IMR-90 (cell line): ENCODE measurements around the gene ARHGAP19. TPM values are rescaled to one million over a fixed set of nuclear protein-coding genes. Genes with fewer than 3 reads are reported as not detected.

Experiments
- ATAC-seq: fragments of 200-7000 bp; cut with Tn5 transposase; 2 replicates; pipeline ENCODE4 v1.9.1; 2020; ENCODE audit warnings: low read depth, mild to moderate bottlenecking, moderate library complexity
- BruUV-seq: library from RNA; stranded (reverse); fragments of 400-500 nt; replicated peaks from 2 replicates; lab custom pipeline; 2021; lab: Mats Ljungman, UMichigan
- CTCF ChIA-PET: fragments of 300-600 bp; formaldehyde crosslinking; extraction: SDS; loops from one replicate; lab custom pipeline; 2021; ENCODE audit warnings: antibody characterized with exemption; lab: Yijun Ruan, JAX
- POLR2A ChIA-PET: fragments of 300-600 bp; sonication (Branson Sonifier 250); formaldehyde crosslinking; loops from one replicate; lab custom pipeline; 2022; ENCODE audit warnings: antibody characterized with exemption; ENCODE audit not compliant: unreplicated experiment; lab: Charles Lee
- DNase-seq: peaks from one replicate; pipeline ENCODE4 v3.0.0; 2013
- H2AFZ ChIP-seq: replicated peaks from 2 replicates; pipeline ENCODE3; 2013; ENCODE audit warnings: low read length, mild to moderate bottlenecking; ENCODE audit not compliant: poor library complexity
- H2AK5ac ChIP-seq: 2 replicates; pipeline ENCODE4 v1.6.1; 2013; ENCODE audit warnings: low read depth, low read length, inconsistent platforms
- H2AK9ac ChIP-seq: replicated peaks from 2 replicates; pipeline ENCODE3; 2013; ENCODE audit warnings: mild to moderate bottlenecking, low read depth, low read length, moderate library complexity; ENCODE audit not compliant: poor library complexity
- H2BK120ac ChIP-seq: 2 replicates; pipeline ENCODE4 v1.6.1; 2013; ENCODE audit warnings: low read depth, low read length, inconsistent platforms
- H2BK15ac ChIP-seq: 3 replicates; pipeline ENCODE4 v1.6.1; 2013; ENCODE audit warnings: low read depth, low read length, inconsistent platforms
- H2BK20ac ChIP-seq: 2 replicates; pipeline ENCODE4 v1.6.1; 2013; ENCODE audit warnings: low read depth, mild to moderate bottlenecking, inconsistent platforms, low read length, moderate library complexity
- H2BK5ac ChIP-seq: 2 replicates; pipeline ENCODE4 v1.6.1; 2013; ENCODE audit warnings: mild to moderate bottlenecking, low read depth, low read length, inconsistent platforms; ENCODE audit not compliant: poor library complexity, severe bottlenecking
- H3K14ac ChIP-seq: replicated peaks from 2 replicates; pipeline ENCODE4 v1.6.1; 2013; ENCODE audit warnings: low read depth, low read length, inconsistent platforms
- H3K18ac ChIP-seq: 2 replicates; pipeline ENCODE4 v1.6.1; 2013; ENCODE audit warnings: low read depth, low read length, control low read depth
- H3K23ac ChIP-seq: 2 replicates; pipeline ENCODE4 v1.6.1; 2013; ENCODE audit warnings: low read depth, low read length, inconsistent platforms
- H3K27ac ChIP-seq: 2 replicates; pipeline ENCODE4 v1.5.1; 2013; ENCODE audit warnings: mild to moderate bottlenecking, control low read depth, low read length; ENCODE audit not compliant: insufficient read depth
- H3K27me3 ChIP-seq: 2 replicates; pipeline ENCODE4 v1.6.1; 2013; ENCODE audit warnings: low read length; ENCODE audit not compliant: control insufficient read depth, insufficient read depth
- H3K36me3 ChIP-seq: 2 replicates; pipeline ENCODE4 v1.6.1; 2013; ENCODE audit warnings: low read length, mixed read lengths; ENCODE audit not compliant: control insufficient read depth, insufficient read depth
- H3K4ac ChIP-seq: 2 replicates; pipeline ENCODE4 v1.6.1; 2013; ENCODE audit warnings: low read depth, low read length, inconsistent platforms
- H3K4me1 ChIP-seq: 2 replicates; pipeline ENCODE4 v1.6.1; 2013; ENCODE audit warnings: low read length, mixed read lengths; ENCODE audit not compliant: control insufficient read depth, insufficient read depth
- H3K4me2 ChIP-seq: 2 replicates; pipeline ENCODE4 v1.6.1; 2013; ENCODE audit warnings: low read depth, mild to moderate bottlenecking, control low read depth, low read length, moderate library complexity
- H3K4me3 ChIP-seq: 2 replicates; pipeline ENCODE4 v1.5.1; 2013; ENCODE audit warnings: low read depth, mild to moderate bottlenecking, control low read depth, low read length, moderate library complexity; ENCODE audit not compliant: insufficient read depth
- H3K56ac ChIP-seq: 2 replicates; pipeline ENCODE4 v1.6.1; 2013; ENCODE audit warnings: low read length, inconsistent platforms; ENCODE audit not compliant: insufficient read depth; ENCODE audit errors: extremely low read depth
- H3K79me1 ChIP-seq, 2 experiments: 2 replicates each; pipeline ENCODE4 v1.6.1; 2013; ENCODE audit warnings: low read length in 2 of 2, inconsistent platforms in 1 of 2, low read depth in 1 of 2
- H3K9ac ChIP-seq: 2 replicates; pipeline ENCODE4 v1.6.1; 2013; ENCODE audit warnings: low read depth, low read length, control low read depth
- H3K9me1 ChIP-seq: 2 replicates; pipeline ENCODE4 v1.6.1; 2013; ENCODE audit warnings: low read length, inconsistent platforms; ENCODE audit not compliant: insufficient read depth
- H3K9me3 ChIP-seq: 2 replicates; pipeline ENCODE4 v1.6.1; 2013; ENCODE audit warnings: low read length; ENCODE audit not compliant: control insufficient read depth, insufficient read depth
- H4K20me1 ChIP-seq: 2 replicates; pipeline ENCODE4 v1.6.1; 2013; ENCODE audit warnings: low read length, inconsistent platforms; ENCODE audit not compliant: insufficient read depth
- H4K5ac ChIP-seq: 2 replicates; pipeline ENCODE4 v1.6.1; 2013; ENCODE audit warnings: mild to moderate bottlenecking, low read depth, low read length, control low read depth
- H4K8ac ChIP-seq, 2 experiments: 2 replicates each; pipeline ENCODE4 v1.6.1; 2013; ENCODE audit warnings: low read depth in 2 of 2, low read length in 2 of 2, control low read depth in 1 of 2, inconsistent platforms in 1 of 2
- H4K91ac ChIP-seq: 2 replicates; pipeline ENCODE4 v1.6.1; 2013; ENCODE audit warnings: low read depth, low read length, inconsistent platforms; ENCODE audit not compliant: insufficient read depth
- BHLHE40 ChIP-seq: fragments of 150-350 bp; IDR thresholded peaks from 2 replicates; pipeline ENCODE4 v1.6.1; 2016; ENCODE audit warnings: mild to moderate bottlenecking, low read depth, low read length
- CHD1 ChIP-seq: IDR thresholded peaks from 2 replicates; pipeline ENCODE4 v1.6.1; 2012; ENCODE audit warnings: low read depth, low read length, improper control_type of control experiment
- FOS ChIP-seq: fragments of 150-350 bp; IDR thresholded peaks from 2 replicates; pipeline ENCODE4 v1.6.1; 2016; ENCODE audit warnings: low read depth, low read length
- MXI1 ChIP-seq: IDR thresholded peaks from 2 replicates; pipeline ENCODE4 v1.6.1; 2012; ENCODE audit warnings: low read depth, mild to moderate bottlenecking, low read length, moderate library complexity, borderline replicate concordance
- RCOR1 ChIP-seq: IDR thresholded peaks from 2 replicates; pipeline ENCODE4 v1.6.1; 2012; ENCODE audit warnings: mild to moderate bottlenecking, low read length, improper control_type of control experiment; ENCODE audit not compliant: insufficient replicate concordance
- SMC3 ChIP-seq: fragments of 150-350 bp; IDR thresholded peaks from 2 replicates; pipeline ENCODE4 v1.6.1; 2016; ENCODE audit warnings: low read depth, mild to moderate bottlenecking, antibody characterized with exemption, low read length, moderate library complexity
- WGBS, 2 experiments: methylation state at CpG; one replicate each; pipeline versions ENCODE4 v1.1.5 to v1.1.7; 2013; ENCODE audit warnings: missing lambda C conversion rate in 2 of 2; ENCODE audit not compliant: insufficient read length in 1 of 2; ENCODE audit errors: extremely low coverage in 2 of 2; 5-methylcytosine and 5-hydroxymethylcytosine counted together
- dilution Hi-C: fragments of 300-500 bp; cut with HindIII; formaldehyde crosslinking; loops from one replicate; pipeline ENCODE4 v1.14.3; 2018; ENCODE audit warnings: low sequenced_read_pairs; ENCODE audit not compliant: unreplicated experiment
- in situ Hi-C: fragments of 300-500 bp; cut with MboI; formaldehyde crosslinking; loops from 3 replicates; pipeline ENCODE4 v1.14.3; 2019; ENCODE audit warnings: low sequenced_read_pairs, inconsistent platforms, mixed read lengths
- intact Hi-C: fragments of 100-400 bp; cut with micrococcal nuclease; formaldehyde crosslinking; loops from 2 replicates; pipeline ENCODE4 v1.10.0; 2022
- polyA plus RNA-seq, 3 experiments: library from polyadenylated mRNA; depleted of rRNA; stranded (reverse); fragments of >200 nt; gene quantifications; 2 replicates each; pipeline ENCODE4 v1.2.3, GENCODE V29; 2012; ENCODE audit warnings: low replicate concordance in 1 of 3
- total RNA-seq: library from RNA; depleted of rRNA; stranded (reverse); fragments of >200 nt; gene quantifications from 2 replicates; pipeline ENCODE4 v1.2.3, GENCODE V29; 2012
- TF ChIP-seq, protein P1 (sequence below): fragments of 150-350 bp; IDR thresholded peaks from 2 replicates; pipeline ENCODE4 v1.6.1; 2017; ENCODE audit warnings: mild to moderate bottlenecking, antibody characterized with exemption, low read length, low read depth

The ARHGAP19 gene
- total and polyA plus RNA-seq, 2 of the 4 experiments (the other 2 are of a cell fraction): 6.3 to 7.0 TPM

DNA sequence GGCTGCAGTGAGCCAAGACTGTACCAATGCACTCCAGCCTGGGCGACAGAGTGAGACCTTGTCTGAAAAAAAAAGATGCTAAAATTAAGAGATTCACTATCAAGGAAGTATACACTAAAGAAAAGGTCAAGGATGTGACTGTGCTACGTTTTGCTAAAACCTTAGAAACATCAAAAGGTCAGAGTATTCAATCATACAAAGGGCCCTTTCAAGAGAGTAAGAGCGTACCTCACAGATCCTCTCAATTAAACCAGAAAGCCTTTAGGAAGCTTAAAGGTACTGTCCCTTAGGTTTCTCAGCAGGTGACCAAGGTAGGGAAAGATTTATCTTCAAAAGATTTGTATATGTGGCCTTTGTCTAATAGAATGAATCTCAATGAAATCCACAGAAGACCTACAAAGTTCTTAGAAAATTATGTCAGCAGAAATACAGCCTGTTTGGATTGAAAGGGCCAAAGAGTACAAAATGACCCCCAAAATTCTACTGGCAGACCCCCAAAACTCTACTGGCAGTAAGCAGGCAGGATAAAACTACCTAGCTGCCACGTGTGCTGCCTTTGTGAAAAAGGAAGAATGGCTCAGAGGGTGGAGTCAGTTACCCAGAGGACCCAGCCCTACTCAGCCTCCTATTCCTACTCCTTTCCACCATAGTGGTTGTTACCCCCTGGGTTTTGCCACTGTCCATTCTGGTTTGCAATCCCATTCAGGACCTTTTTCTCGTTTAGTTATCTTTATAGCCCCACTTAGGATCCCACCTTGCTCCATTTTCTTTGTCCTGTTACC, 36.7 kb downstream of the ARHGAP19 start:
- CTCF ChIA-PET: no interaction called here
- intact Hi-C loops: no loop called here

More for the DNA sequence above, 36.7 kb downstream of the ARHGAP19 start:
- Histone ChIP-seq H3K14ac (no peak overlapping the region), H2BK20ac (no peak overlapping the region), H3K56ac (no peak overlapping the region), H2AK5ac (no peak overlapping the region), H3K36me3 (peaks cover 6% of the 10 kb centered on the region), H3K27me3 (no peaks in the 10 kb centered on the region), H3K79me1 (no peaks in the 10 kb centered on the region), H3K4me1 (no peaks in the 10 kb centered on the region), H2BK120ac (no peak overlapping the region), H4K20me1 (no peaks in the 10 kb centered on the region), H3K23ac (no peak overlapping the region), H3K18ac (no peak overlapping the region), H3K27ac (no peak overlapping the region), H3K9me3 (no peaks in the 10 kb centered on the region), H4K91ac (no peak overlapping the region), H3K9me1 (no peaks in the 10 kb centered on the region), H2AFZ (no peak overlapping the region), H2BK5ac (no peak overlapping the region), H3K9ac (no peak overlapping the region), H3K4me3 (no peak overlapping the region), H3K4me2 (no peak overlapping the region), H4K5ac (no peak overlapping the region), H2BK15ac (no peak overlapping the region), H2AK9ac (no peak overlapping the region), H4K8ac (no peak overlapping the region), H3K4ac (no peak overlapping the region)
- POLR2A ChIA-PET: no interaction called here
- DNase-seq (no peak), ATAC-seq (no peak)
- dilution Hi-C loops (no loop called here), in situ Hi-C loops (no loop called here)
- TF ChIP-seq FOS (no peak), MXI1 (no peak), SMC3 (no peak), RCOR1 (no peak), BHLHE40 (no peak), CHD1 (no peak)
- TF ChIP-seq, protein P1, sequence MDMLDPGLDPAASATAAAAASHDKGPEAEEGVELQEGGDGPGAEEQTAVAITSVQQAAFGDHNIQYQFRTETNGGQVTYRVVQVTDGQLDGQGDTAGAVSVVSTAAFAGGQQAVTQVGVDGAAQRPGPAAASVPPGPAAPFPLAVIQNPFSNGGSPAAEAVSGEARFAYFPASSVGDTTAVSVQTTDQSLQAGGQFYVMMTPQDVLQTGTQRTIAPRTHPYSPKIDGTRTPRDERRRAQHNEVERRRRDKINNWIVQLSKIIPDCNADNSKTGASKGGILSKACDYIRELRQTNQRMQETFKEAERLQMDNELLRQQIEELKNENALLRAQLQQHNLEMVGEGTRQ: no peak
- 100% methylated on average over 1 of the region's 5 CpGs; no CpG with 5 or more reads in 1 of the 2 experiments for WGBS, 2 experiments
- no TSS peak for BruUV-seq
